Measurements from ENCODE around the gene COL2A1.

The COL2A1 gene

DNA sequence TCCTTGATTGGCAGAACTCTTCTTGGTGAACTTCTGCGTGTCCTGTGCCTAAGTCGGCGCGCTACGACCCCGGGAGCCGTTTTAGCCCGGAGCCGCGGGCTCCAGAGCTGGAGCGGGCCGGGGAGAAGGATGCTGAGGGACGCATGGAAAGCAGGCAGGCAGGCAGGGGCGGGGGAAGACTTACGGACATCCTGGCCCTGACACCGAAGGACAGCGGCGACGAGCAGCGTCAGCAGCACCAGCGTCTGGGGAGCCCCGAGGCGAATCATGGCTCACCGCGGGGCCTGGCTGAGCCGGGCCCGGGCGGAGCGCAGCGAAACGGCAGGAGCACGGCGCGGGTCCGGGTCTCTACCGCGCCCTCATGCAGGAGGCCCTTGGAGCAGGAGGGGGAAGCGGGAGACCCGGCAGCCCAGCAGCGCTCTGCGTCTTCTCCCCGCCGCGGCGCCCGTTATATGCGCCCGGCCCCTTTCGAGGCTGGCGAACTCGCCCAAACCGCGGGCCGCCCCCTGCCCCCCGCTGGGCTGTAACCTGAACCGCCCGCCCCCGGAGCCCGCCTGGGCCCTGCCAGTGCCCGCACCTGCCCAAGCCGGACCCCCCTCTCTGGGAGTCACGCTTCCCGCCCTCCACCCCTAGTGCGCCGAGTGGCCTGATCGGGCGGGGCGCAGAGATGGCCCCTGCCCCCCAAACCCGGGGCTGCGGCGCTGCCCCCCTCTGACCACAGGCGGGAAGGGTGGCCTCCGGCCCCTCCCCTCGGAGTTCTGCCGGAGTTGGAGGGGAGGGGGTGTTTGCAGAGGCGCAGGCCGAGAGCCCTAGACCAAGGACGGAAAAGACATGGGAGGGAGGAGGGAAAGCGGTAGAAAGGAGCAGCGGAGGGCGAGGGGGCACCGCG is at the start of gene COL2A1:
Gene COL2A1, minus strand, starts transcription at position 424 of the 889 bp plus-strand sequence. Its CDS starts 155 bp downstream, at position 269.
- no peak for DNase-seq (ENCODE audit: low spot score)

DNA sequence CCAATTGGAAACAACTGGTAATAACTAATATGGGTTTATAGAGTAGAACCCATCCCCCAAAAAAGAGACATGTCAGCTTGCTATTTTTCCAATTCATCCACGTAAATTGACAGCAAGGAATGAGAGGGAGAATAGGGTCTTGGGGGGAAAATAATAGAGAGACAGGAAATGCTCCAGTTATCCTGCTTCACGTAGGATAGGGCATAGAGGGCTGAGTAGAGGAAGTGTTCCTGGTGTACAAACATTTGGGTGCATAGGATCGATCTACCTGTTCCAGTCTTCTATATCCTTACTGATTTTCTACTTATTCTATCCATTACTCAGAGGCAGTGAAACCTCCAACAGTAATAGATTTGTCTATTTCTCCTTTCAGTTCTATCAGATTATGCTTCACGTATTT is 49.6 kb upstream of the COL2A1 start:
- no peak for DNase-seq (ENCODE audit: low spot score)

DNA sequence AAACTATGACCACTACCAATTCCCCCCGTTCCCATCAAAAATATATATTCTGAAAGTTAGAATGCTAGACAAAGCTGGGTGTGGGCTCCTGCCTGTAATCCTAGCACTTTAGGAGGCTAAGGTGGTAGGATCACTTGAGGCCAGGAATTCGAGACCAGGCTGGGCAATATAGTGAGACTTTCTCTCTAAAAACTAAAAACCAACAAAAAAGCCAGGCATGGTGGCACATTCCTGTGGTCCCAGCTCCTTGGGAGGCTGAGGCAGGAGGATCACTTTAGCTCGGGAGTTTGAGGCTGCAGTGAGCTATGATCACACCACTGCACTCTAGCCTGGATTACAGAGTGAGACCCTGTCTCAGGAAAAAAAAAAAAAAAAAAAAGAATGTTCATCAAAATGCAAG is 48.8 kb upstream of the COL2A1 start:
- DNase-seq (ENCODE audit: low spot score), result no peak

DNA sequence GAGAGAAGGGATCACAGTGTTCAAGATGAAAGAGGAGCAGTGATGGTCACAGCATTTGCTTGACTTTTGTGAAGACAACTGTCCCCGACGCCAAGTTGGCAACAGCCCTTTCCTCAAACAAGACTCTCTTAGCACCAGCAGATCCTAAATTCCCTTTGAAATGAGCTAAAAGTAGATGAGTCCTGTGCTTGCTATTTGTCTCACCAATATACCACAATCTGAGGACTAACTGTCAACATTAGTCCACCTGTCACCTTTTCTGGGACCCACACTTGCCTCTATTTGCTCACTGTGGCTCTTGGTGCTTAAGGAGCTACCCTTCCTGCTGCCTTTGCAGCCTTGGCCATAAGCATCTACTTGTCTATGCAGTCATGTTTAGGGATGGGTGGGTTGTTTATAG is 47.4 kb upstream of the COL2A1 start:
- no peak for DNase-seq (ENCODE audit: low spot score)

DNA sequence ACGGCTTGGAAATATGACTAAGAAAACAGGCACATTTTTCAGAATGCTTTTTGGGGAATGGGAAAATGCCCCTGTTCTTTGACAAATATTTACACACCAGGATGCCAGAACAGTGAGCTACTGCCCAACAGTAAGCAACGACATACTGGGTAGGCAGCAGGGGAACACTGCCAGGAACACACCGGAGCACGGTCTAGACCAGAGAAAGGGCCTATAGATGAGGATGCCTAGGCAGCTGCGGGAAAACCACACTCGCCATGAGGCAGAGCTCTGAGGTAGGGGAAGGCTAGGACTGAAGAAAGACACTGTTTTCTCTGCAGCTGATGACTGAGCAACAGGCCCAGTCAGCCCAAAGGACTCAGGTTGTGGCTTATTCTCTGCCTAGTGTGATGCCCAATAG is 45.9 kb upstream of the COL2A1 start:
- no peak for DNase-seq (ENCODE audit: low spot score)

DNA sequence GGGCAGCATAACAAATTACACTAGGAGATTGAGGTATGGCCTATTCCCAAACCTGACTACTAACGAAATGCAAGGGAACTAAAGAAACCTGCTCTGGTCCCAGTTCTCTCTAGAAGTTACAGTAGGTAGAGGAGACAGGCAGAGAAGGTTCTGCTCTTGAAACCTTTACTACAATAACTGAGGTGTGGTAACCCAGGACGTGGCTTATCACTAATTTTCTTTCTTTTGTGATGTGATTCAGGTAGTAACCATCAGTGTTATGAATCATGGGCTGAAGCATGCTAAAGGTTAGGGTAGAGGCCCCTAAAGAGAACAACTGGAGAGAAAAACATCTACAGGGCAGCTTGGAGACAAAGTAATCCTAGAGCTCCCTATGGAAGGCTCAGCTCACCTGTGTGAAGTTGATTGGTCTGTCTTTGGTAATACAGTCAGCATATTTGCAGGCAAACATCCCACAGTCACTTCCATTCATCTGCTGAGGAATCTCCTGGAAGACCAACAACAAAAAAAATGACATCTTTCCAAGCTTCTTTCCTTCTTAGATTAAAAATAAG is 41.8 kb upstream of the COL2A1 start:
- DNase-seq (ENCODE audit: low spot score), result no peak

DNA sequence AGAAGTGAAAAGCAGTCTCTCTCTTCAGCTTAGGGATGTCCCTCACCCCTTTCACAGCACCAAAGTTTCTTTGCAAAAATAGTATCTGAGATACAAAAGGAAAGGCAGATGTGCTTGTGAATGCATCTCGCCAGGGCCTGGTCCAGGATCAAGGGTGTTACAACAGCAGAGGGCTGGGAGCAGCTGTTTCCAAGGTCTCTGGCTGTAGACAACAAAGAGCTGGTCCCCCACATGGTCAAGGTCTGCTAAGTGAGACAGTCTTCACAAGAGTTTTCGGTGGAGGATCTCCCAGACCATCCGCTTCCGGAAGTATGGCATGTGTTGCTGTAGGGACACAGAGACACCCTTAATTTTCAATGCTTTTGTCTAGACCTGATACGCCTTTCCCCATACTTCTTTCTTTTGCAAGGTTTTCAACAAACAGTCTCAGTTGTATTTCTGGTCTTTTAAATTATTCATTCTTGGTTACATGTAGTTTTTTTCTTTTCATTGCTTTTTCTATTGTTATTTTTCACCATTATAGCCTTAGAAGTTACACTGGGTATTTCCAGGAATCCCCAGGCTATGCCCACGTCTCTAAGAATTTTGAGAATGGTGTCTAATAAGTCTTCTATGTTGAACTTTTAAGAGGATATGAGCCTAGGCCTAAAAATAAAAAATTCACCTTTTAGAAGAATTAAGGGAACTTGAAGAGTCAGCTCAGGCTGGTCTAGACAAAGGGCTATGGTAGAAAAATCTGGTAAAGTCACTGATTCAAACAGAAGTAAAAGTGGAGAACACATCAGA is 41.0 kb upstream of the COL2A1 start:
- no peak for DNase-seq (ENCODE audit: low spot score)

DNA sequence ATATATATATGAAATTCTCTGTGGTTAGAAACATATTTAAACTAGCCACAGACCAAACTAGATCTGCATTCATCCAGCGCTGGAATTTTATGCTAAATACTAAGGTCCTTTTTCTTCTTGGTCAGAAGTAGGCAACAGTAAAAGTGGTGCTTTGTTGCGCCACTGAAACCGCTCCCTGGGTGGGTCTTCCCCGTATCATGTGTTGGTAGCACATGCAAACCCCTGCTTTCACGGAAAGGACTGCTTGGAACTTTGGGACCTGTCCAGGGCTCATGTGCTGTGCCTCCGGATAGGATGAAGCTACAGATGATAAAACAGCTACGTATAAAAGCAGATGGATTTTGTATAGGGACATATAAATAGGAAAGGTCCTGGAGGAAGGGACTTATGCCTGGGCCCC is 40.1 kb upstream of the COL2A1 start:
- DNase-seq (ENCODE audit: low spot score), result no peak

DNA sequence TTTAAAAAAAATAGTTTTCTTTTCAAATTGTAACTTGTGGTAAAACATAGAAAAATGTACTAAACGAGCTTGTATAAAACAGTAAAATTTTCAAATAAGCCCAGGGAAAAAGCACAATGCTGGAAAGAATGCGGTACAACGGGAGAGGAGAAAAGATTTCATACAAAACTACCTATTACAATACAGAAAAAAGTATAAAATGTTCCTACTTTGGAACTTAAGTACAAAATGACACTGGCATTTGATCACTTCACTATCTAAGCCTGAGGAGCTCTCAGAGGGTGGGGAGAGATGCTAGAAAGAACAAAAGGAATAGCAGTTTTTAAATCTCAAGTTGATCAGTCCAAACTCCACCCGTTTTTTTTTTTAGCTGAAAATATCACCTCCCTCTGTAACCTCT is 39.5 kb upstream of the COL2A1 start:
- DNase-seq (ENCODE audit: low spot score), result no peak

DNA sequence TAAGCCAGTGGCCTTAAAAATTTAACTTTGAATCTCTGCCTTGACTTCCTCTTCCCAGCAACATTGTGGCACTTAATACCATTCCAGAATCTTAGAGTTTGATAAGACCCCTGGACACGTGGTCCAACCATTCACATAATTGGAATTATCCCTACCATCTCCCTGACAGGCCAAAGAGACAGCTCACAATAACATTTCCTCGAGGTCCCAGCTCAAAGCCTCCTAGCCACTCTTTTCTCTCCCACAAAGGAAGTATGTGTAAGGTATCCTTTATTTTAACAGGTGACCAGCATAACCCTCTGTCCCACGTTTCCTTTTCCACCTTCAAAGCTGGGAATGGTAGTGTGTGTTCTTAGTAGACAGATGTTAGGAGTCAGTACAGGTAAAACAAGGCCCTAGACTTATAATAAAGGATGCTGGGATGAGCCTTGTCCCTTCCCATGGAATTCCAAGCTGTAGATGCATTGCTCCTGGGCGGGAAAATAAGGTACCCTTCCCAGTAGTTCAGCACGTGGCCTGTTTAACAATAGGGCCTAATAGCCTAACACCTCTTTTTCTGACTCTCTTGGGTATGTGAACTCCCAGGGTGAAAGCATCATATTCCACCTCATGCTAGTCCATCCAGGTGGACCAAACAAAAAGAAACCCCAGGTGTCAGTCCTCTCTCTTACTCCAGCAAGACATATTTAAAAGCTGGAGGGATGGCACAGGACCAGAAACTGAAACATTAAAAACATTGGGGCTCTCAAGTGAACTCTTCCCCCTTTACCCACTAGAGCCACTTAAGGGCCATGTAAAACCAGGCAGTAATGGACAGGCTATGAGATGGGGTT is 37.5 kb upstream of the COL2A1 start:
- no peak for DNase-seq (ENCODE audit: low spot score)

DNA sequence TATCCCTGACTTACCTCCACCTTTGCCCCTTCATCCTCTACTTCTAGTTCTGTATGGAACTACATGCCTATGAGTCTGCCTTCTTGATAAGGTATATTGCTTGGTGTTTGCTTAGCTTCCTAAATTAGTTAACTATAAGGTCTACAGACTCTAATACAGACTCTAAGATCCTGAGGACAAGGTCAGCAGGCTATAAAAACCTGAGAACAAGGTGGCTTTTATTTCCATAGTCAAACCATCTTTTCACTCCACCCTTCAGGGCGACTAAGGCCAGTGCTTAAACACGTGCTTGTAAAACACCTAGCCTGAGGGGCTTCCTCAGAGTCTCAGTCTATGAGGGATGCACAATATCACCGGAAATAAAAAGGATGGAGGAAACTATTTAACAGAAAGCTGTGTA is 36.1 kb upstream of the COL2A1 start:
- no peak for DNase-seq (ENCODE audit: low spot score)

DNA sequence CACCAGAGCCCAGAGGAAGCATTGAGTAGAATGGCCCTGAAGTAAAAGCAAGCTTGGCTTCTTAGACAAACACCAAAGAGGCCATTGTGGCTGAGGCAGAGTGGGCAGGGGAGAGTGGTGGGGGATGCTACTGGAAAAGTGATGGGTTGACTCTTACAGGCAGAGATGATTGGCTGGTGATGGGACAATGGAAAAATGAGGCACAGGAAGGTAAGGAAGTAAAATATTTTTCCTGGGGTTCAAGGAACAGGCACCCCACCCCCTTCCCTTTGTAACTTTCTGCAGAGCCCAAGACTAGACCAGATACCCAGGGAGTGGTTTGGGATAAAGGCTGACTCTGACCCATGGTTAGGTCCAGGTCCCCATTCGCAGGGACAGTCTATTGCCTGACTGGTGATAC is 34.9 kb upstream of the COL2A1 start:
- no peak for DNase-seq (ENCODE audit: low spot score)

DNA sequence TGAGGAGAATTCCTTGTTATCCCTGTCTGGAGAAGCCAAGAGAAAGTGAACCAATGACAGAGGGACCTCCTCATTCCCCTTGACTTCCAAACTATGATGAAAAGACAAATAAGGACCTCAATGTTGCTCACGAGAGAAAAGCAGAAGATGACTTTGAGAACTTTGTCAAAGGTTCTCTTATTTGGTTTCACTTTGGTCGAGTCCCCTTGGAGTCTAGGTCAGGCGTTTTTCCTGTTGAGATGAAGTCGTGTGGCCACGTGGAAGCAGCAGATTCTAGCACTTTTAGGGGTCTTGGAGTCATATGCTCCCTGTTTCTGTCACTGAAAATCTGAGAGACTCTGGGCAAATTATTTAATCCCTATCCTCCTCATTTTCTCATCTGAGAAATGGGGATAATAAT is 33.8 kb upstream of the COL2A1 start:
- no peak for DNase-seq (ENCODE audit: low spot score)

DNA sequence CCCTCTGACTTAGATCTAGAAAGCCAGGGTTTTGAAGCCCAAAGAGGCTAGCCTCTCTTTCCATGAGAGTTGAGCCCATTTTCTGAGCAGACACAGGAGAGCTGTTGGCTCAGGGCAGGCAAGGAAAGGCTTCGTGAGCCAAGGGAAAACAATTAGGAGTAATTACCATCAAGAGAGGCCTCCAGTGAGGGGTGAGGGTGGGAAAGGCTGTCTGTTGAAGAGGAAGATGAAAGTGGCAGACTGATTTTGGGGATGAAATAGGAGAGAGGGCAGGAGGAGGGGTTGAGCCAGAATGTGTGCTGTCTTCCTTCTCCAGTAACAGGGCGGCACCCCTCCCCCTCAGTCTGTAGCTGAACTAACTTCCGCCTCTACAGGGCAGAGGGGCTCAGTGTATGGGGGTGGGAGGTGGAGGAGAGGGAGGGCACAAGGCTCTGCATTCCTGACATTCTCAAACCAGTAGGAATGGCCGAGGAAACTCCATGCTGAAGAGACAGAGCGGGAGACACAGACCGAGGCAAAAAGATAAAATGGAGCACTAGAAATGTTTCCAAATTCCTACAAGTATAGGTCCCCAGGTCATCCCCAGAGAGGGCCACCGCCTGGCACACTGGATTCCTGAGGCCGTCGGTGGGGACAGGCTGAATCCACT is 33.1 kb upstream of the COL2A1 start:
- DNase-seq (ENCODE audit: low spot score), result no peak

DNA sequence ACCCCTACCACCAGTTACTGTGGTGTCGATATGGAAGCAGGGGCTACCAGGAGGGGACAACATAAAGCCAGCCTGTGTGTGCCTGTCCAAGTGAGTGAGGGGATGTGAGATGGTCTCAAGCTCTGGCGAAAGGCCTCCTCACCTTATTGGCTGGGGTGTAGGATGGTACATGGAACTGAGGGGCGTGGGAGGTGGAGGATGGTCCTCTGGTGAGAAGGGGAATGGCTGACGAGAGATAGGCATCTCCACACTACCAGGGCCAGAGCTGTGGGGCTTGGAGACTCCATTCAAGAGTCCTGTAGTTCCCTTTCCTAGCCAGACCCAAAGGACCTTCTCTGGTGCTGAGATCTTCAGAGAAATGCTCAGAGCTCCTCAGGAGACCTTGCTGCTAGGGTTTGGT is 32.5 kb upstream of the COL2A1 start:
- no peak for DNase-seq (ENCODE audit: low spot score)

DNA sequence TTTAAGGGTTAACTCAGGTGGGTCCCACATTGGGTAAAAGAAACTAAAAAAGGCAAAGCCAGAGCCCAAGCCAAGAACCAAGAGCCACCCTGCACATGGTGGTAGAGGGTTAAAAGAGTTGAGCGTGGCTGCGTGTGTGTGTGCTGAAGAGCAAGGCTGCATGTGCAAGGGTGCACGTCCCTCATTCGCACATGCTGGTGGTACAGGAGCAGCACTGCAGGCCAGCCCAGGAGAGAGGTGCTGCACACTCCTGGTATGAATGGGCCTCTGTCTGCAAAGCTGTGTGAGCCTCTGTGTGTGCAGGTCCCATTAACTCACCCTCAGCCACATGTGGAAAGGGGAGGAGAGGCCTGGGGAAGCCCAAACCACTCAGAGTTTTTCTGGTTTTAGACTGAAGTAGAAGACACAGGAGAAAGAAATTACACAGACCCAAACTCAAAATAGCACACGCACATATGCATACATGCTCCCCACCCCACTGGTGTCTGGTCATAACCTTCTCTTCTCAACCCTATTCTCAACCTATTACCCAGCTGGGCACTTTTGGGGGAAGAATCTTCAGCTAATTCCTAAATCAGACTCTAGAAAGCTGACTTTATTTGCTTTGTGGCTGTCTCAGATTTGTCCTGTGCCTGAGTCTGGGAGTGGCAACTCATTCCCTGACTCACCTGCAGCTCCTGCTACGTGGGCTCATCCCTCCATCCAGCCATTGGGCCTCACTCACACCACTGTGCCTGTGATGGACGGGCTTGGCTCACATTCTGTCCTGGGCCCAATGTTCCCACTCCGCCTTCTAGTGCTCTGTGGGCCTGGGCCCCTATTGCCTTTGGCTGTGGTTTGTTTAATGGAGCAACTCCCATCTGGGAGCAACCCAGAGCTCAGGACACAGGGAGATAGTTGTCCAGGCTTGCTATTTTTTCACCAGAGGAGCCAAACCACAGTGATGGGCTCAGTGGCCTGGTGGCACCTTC is 30.8 kb upstream of the COL2A1 start:
- no peak for DNase-seq (ENCODE audit: low spot score)

DNA sequence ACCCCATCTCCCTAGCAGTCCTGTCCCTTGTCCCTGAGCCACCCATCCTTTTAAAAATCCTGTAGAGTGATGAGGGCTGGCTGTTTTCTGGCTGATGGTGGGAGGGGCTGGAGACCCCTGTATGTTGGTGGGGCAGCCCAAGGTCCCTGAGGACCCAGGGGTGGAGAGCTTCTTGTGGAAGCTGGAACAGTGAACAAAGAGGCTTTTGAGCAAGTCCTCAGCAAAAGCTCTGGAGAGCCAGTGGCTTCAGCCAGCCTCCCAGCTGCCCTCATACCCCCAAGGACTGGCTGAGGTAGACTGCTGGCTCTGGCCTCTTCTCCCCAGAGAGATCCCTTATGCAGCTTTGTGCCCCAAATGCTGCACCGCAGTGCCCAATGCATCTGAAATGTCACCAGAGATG is 29.2 kb upstream of the COL2A1 start:
- DNase-seq (ENCODE audit: low spot score), result no peak

DNA sequence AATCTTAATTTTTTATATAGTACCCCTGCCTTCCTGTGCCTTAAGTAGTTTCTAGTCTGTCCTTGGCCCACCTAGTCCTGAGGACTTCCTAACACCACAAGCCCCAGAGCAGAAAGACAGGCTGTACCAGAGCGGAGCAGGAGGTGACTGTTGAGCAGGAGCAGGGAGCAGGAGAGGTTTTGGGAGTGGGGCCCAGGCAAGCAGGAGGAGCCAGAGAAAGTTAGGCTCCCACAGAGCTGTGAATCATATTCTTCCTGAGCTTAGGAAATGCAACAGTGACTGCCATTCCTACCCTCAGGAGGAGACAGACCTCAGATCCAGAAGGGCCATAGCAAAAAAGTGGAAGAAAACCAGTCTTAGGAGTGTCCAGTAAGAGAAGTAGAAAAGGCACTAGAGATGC is 28.3 kb upstream of the COL2A1 start:
- no peak for DNase-seq (ENCODE audit: low spot score)

DNA sequence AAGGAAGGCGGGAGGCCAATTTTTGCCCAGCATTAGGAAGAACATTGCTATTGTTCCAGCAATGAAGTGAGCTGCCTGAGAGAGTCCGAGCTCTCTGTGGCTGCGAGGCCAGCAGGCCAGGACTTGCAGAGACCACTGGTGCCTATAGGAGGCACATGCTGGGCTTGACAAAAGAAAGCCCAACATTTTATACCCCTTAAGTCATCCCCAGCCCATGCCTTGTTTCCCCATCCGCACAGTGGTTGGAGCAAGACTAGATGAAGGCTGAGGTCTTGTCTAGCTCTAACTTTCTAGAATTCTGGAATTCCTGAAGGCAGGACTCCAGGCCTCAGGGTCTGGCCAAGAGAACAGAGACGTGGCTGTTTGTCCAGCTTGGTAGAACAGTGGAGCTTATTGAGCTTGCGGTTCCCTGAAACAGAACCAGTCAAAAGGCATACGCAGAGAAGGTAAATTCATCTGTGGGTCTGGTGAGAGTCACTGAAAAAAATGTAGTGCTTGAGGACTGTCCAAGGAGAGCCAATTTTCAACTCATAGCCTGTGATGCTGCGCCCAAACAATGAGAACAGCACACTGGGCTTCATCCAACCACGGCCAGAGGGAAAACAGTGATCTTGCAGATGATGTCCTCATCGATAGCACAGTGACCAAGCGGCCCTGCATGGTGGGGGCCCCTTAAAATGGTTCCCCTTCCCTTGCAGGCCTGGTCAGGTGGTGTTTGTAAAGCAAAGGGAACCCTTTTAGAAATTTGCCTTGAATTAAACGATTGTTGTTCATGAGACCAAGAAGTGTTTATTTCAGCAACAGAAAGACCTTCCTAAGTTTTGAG is 27.1 kb upstream of the COL2A1 start:
- no peak for DNase-seq (ENCODE audit: low spot score)
